GM12875 (cell line): ENCODE data around the gene PAX4.
A peak's percentile ranks its signal among the peaks of the same experiment; 100 is the strongest.

Source experiments
- H3K4me3 ChIP-seq: one replicate; pipeline ENCODE4 v1.5.1; 2011; ENCODE audit warnings: low read depth, low read length, control low read depth
- TF ChIP-seq, protein P1 (sequence below): IDR thresholded peaks from 2 replicates; pipeline ENCODE4 v1.5.1; 2011; ENCODE audit warnings: low read depth, mild to moderate bottlenecking, control low read depth, inconsistent platforms, low read length, moderate library complexity, borderline replicate concordance; ENCODE audit not compliant: insufficient read depth

Gene PAX4

GRCh38 chr7:127591189-127591588, 26.8 kb downstream of the PAX4 start:
- no peak overlapping the region for H3K4me3 ChIP-seq
- TF ChIP-seq, protein P1, sequence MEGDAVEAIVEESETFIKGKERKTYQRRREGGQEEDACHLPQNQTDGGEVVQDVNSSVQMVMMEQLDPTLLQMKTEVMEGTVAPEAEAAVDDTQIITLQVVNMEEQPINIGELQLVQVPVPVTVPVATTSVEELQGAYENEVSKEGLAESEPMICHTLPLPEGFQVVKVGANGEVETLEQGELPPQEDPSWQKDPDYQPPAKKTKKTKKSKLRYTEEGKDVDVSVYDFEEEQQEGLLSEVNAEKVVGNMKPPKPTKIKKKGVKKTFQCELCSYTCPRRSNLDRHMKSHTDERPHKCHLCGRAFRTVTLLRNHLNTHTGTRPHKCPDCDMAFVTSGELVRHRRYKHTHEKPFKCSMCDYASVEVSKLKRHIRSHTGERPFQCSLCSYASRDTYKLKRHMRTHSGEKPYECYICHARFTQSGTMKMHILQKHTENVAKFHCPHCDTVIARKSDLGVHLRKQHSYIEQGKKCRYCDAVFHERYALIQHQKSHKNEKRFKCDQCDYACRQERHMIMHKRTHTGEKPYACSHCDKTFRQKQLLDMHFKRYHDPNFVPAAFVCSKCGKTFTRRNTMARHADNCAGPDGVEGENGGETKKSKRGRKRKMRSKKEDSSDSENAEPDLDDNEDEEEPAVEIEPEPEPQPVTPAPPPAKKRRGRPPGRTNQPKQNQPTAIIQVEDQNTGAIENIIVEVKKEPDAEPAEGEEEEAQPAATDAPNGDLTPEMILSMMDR, result no peak

- TF ChIP-seq, protein P1, result no peak
- H3K4me3 ChIP-seq, result no peak overlapping the region
These were observed 28.0 kb downstream of the PAX4 start for GRCh38 chr7:127589896-127590295.

DNA sequence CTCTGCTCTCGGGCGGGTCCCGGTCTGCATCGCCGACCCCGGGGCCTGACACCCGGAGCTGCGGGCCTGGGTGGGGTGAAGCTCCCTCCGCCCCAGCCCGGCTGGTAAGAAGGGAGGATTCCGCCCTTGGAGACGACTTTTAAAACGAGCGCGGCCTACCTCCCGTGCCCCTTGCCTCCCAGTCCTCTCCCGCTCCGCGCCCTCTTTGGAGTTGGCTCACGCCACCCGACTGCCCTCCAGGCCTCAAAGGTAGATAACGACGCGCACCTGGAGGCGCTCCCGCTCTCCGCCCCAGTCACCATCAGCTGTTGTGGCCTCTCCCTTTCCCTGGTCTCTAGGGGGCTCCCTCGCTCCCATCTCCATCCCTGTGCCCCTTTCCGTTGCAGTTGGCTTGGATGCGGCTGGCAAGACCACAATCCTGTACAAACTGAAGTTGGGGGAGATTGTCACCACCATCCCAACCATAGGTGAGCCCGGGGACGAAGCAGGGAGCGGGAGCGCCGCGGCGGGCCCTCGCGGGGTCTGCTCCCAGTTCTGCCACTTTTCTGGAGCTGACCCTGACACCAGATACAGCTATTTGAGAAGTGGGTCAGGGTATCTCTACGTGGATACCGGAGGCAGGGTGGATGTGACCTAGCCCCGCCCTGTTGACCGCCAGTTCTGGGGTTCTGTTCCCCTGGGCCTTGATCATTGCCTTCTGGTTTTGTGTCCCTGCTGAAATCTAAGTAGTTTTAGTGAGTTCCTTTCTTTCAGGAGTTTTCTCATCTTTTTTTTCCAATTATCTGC, 29.1 kb downstream of the PAX4 start:
- TF ChIP-seq, protein P1, result peak; percentile 37; the same call in 1 of the 2 replicates
- H3K4me3 ChIP-seq, result peak overlapping the region; percentile 88

GRCh38 chr7:127588019-127588696, 29.8 kb downstream of the PAX4 start, which contains the start of gene ARF5:
TSS of gene ARF5 (plus strand) at chr7:127588411. CDS start at chr7:127588499, 88 bp downstream.
- peak within 1 kb of the TSS; percentile 88 for H3K4me3 ChIP-seq
- TF ChIP-seq, protein P1, result no peak

GRCh38 chr7:127587663-127588018, 30.3 kb downstream of the PAX4 start:
- TF ChIP-seq, protein P1, result no peak
- H3K4me3 ChIP-seq, result peak overlapping the region; percentile 88

GRCh38 chr7:127586346-127586745, 31.6 kb downstream of the PAX4 start:
- H3K4me3 ChIP-seq, result no peak overlapping the region
- TF ChIP-seq, protein P1, result no peak
